ENCODE results near the gene MYO3B. TPM values are rescaled to one million over a fixed set of nuclear protein-coding genes. Genes with fewer than 3 reads are reported as not detected.

Gene MYO3B
- total RNA-seq, 1 experiment from 2014 or later = 0.09 TPM

DNA sequence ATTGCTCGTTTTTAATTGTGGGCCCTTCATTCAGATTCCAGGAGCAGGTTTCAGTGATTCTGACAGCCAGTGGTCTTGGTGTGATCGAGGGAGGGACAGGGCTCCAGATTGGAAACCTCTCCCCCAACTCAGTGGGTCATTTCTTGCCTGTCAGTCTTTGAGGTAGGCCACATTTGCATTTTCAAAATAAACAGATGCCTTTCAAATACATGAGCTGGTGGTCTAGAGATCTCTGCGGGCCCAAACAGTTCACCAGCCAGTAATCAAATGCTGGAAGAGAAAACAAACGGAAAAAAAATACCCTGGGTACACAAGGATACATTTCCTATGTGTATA lies 326.8 kb downstream of the MYO3B start:
- Histone ChIP-seq H3K36me3 (ENCODE audit: control insufficient read depth, insufficient read depth, low read length) (no peaks in the 10 kb centered on the region), H3K9me3 (no peaks in the 10 kb centered on the region; the same call in 1 of the 2 replicates), H3K4me1 (no peaks in the 10 kb centered on the region), H3K4me3 (ENCODE audit: low read depth, low read length) (no peak overlapping the region), H3K27me3 (replicated peaks; ENCODE audit: control insufficient read depth, insufficient read depth, low read length) (no peaks in the 10 kb centered on the region)
- no peak for DNase-seq
- Mint-ChIP-seq H3K36me3 (ENCODE audit: insufficient read depth, unreplicated experiment) (no peaks in the 10 kb centered on the region), H3K27me3 (ENCODE audit: insufficient read depth, unreplicated experiment) (no peaks in the 10 kb centered on the region), H3K4me1 (ENCODE audit: low read depth, unreplicated experiment) (peaks cover 8% of the 10 kb centered on the region), H3K27ac (ENCODE audit: unreplicated experiment) (no peak overlapping the region), H3K9me3 (ENCODE audit: unreplicated experiment) (no peaks in the 10 kb centered on the region), H3K4me3 (ENCODE audit: unreplicated experiment) (no peak overlapping the region)
- TF ChIP-seq, protein P1, sequence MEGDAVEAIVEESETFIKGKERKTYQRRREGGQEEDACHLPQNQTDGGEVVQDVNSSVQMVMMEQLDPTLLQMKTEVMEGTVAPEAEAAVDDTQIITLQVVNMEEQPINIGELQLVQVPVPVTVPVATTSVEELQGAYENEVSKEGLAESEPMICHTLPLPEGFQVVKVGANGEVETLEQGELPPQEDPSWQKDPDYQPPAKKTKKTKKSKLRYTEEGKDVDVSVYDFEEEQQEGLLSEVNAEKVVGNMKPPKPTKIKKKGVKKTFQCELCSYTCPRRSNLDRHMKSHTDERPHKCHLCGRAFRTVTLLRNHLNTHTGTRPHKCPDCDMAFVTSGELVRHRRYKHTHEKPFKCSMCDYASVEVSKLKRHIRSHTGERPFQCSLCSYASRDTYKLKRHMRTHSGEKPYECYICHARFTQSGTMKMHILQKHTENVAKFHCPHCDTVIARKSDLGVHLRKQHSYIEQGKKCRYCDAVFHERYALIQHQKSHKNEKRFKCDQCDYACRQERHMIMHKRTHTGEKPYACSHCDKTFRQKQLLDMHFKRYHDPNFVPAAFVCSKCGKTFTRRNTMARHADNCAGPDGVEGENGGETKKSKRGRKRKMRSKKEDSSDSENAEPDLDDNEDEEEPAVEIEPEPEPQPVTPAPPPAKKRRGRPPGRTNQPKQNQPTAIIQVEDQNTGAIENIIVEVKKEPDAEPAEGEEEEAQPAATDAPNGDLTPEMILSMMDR (IDR thresholded peaks at IDR 0.05; ENCODE audit: insufficient read depth in 1 of 2, low read depth in 1 of 2, low read length in 1 of 2, severe bottlenecking in 1 of 2, unreplicated experiment in 1 of 2) = no peak
- intact Hi-C loops (cut with micrococcal nuclease; ENCODE audit: unreplicated experiment) = no loop called here
- POLR2A ChIA-PET = no interaction called here
- CTCF ChIA-PET = no interaction called here
- BruUV-seq (replicated peaks) = no TSS peak

GRCh38 chr2:170505631-170506275 lies 327.8 kb downstream of the MYO3B start:
- no peaks in the 10 kb centered on the region for H3K4me1 Mint-ChIP-seq (ENCODE audit: low read depth, unreplicated experiment)

DNA sequence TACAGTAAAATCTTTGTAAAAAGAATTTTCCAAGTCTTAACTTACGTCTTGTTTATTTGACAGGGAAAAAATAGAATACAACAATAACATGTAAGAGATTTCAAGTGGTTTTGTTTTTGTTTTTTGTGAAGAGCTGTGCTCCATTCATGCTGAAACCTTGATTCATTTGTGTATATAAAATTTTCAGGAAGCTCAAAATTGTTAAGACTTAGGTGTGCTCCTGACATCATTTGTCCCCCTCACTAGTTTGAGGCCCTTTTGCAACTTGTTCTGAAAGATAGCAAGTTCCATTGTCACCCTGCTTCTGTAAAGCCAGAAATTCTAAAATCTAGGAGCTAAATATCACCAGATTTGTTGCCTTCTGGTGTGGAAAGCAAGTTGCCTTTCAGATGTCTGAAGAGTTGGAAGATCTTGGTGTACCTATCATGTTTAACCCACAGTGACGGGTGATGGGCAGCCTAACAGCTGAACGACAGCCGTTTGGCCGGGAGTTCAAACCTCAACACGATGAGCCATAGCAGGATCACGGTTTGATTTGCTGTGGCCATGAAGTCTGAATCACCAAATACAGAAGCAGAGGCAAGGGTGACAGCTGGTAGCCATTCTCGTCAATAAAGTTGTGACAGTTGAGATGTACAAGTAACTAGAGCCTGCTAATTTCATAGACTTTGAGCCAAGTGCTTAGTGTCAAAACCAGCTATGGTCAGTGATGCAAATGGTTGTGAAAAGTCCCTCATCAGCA lies 331.7 kb downstream of the MYO3B start:
- POLR2A ChIA-PET = no interaction called here
- no peaks in the 10 kb centered on the region for H3K4me1 Mint-ChIP-seq (ENCODE audit: low read depth, unreplicated experiment)

More at GRCh38 chr2:170505631-170506275, 327.8 kb downstream of the MYO3B start:
- no TSS peak for BruUV-seq (replicated peaks)
- DNase-seq = no peak
- H3K9me3 Mint-ChIP-seq (ENCODE audit: unreplicated experiment) = no peaks in the 10 kb centered on the region
- TF ChIP-seq, protein P1 (IDR thresholded peaks at IDR 0.05; ENCODE audit: insufficient read depth in 1 of 2, low read depth in 1 of 2, low read length in 1 of 2, severe bottlenecking in 1 of 2, unreplicated experiment in 1 of 2) = no peak
- no peaks in the 10 kb centered on the region for H3K27me3 Mint-ChIP-seq (ENCODE audit: insufficient read depth, unreplicated experiment)
- intact Hi-C loops (cut with micrococcal nuclease; ENCODE audit: unreplicated experiment) = no loop called here
- no peaks in the 10 kb centered on the region; the same call in 1 of the 2 replicates for H3K9me3 ChIP-seq
- ChIA-PET CTCF (no interaction called here), POLR2A (no interaction called here)
- H3K4me3 ChIP-seq (ENCODE audit: low read depth, low read length) = no peak overlapping the region
- H3K4me1 ChIP-seq = no peaks in the 10 kb centered on the region
- no peak overlapping the region for H3K27ac Mint-ChIP-seq (ENCODE audit: unreplicated experiment)
- no peak overlapping the region for H3K4me3 Mint-ChIP-seq (ENCODE audit: unreplicated experiment)
- no peaks in the 10 kb centered on the region for H3K27me3 ChIP-seq (replicated peaks; ENCODE audit: control insufficient read depth, insufficient read depth, low read length)
- no peaks in the 10 kb centered on the region for H3K36me3 Mint-ChIP-seq (ENCODE audit: insufficient read depth, unreplicated experiment)
- H3K36me3 ChIP-seq (ENCODE audit: control insufficient read depth, insufficient read depth, low read length) = no peaks in the 10 kb centered on the region

More for the DNA sequence above, 331.7 kb downstream of the MYO3B start:
- no peak overlapping the region for H3K27ac Mint-ChIP-seq (ENCODE audit: unreplicated experiment)
- no peak overlapping the region for H3K4me3 Mint-ChIP-seq (ENCODE audit: unreplicated experiment)
- BruUV-seq (replicated peaks) = no TSS peak
- H3K9me3 ChIP-seq = no peaks in the 10 kb centered on the region; the same call in 1 of the 2 replicates
- H3K36me3 ChIP-seq (ENCODE audit: control insufficient read depth, insufficient read depth, low read length) = no peaks in the 10 kb centered on the region
- no peaks in the 10 kb centered on the region for H3K27me3 ChIP-seq (replicated peaks; ENCODE audit: control insufficient read depth, insufficient read depth, low read length)
- no peaks in the 10 kb centered on the region for H3K9me3 Mint-ChIP-seq (ENCODE audit: unreplicated experiment)
- H3K36me3 Mint-ChIP-seq (ENCODE audit: insufficient read depth, unreplicated experiment) = no peaks in the 10 kb centered on the region
- H3K27me3 Mint-ChIP-seq (ENCODE audit: insufficient read depth, unreplicated experiment) = no peaks in the 10 kb centered on the region
- no peak overlapping the region for H3K4me3 ChIP-seq (ENCODE audit: low read depth, low read length)
- CTCF ChIA-PET = no interaction called here
- TF ChIP-seq, protein P1 (IDR thresholded peaks at IDR 0.05; ENCODE audit: insufficient read depth in 1 of 2, low read depth in 1 of 2, low read length in 1 of 2, severe bottlenecking in 1 of 2, unreplicated experiment in 1 of 2) = no peak
- DNase-seq = no peak
- no peaks in the 10 kb centered on the region for H3K4me1 ChIP-seq
- intact Hi-C loops (cut with micrococcal nuclease; ENCODE audit: unreplicated experiment) = no loop called here

All from Caco-2 (cell line).